Measurements from ENCODE around the gene GRK6. TPM values are rescaled to one million over a fixed set of nuclear protein-coding genes. Genes with fewer than 3 reads are reported as not detected.
A peak's percentile ranks its signal among the peaks of the same experiment; 100 is the strongest.

The GRK6 gene
- total and polyA plus RNA-seq, 9 of the 15 experiments (the other 6 are each of a cell fraction or from before 2014, with no cell fraction given) = 0.63 to 122 (median 44.5) TPM

DNA sequence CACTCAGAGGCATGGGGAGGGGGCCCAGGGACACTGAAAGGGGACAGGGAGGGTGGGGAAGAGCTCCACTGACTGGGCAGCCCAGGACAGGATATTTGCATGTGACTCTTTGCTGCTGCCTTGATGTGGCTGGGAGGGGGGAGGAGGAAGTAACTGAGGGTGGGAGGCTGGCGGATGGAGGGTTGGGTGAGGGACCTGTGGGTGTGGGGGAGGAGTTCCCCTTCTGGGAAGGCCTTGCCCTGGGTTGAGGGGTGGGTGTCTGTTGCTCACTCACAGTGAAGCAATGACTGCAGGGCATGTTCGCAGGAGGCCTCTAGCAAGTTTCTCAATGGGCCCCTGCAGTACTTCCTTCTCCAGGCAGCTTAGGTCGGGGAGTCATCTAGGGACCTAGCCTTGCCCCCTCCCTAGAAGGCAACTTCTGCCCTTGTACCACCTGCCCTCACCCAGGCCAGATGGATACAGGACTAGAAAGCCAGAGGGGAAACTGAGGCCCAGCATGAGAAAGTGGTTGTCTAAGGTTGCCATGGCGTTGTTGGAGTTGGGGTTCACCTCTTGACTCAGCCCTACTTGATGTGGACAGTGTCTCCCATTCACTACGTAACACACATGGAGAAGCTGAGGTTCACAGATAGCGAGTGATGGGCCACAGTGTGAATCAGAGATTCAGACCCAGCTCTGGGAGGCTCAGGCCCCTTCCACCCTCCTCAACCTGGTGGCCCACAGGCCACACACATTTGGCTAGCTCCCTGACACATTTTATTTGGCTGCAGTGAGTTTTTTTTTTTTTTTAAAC is 3.0 kb downstream of the GRK6 start (continued):
- TF ChIP-seq MAZ (CRISPR knock-in tag; conservative IDR thresholded peaks at IDR 0.05 in 1 of 2, IDR thresholded peaks at IDR 0.05 in 1 of 2) = peak in 1 of 2 experiments; percentile 35; a peak in 1 of 4 replicates
- no peak for TF ChIP-seq PRPF4 (IDR thresholded peaks at IDR 0.05; ENCODE audit: insufficient read depth, low read depth, low read length, poor library complexity, severe bottlenecking)
- peak; percentile 76 for TF ChIP-seq EGR1 (conservative IDR thresholded peaks at IDR 0.05)
- no peak for TF ChIP-seq TEAD2 (tag; IDR thresholded peaks at IDR 0.05)
- no peak for TF ChIP-seq CCAR2 (IDR thresholded peaks at IDR 0.05; ENCODE audit: low read depth, low read length)

DNA sequence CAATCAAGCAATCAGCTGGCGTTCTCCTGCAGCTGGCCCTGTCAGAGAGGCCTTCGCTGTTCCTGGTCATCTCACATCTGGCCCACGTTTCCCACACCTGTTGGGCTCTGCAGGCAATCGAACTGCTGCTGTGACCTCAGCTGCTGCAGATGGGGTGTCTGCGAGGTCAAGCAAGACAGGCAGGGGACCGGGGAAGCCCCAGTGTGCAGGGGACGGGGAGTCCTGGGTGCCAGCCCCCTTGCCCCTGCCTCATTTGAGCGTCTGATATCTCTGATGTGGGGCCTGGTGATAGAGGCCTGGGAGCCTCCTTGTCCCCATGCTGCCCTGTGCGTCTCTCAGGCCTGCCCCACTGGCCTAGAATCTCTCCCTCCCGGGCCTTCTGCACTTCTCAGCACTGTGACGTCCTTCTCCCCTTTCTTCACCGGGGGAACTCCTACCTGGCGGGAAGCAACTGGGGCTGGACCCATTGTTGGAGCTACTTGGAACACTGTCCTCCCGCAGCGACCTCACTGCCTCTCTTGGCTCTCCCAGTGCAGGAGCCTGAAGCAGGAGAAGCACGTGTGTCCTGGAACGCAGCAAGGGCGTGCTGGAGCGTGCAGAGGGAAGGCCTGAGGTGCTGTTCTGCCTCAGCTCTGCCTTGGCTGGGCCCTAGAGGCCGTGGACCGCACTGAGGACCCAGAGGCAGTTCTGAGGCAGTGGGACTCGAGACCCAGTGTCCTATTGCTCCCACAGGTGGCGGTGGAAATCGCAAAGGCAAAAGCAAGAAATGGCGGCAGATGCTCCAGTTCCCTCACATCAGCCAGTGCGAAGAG is 3.9 kb downstream of the GRK6 start:
- CTCF ChIA-PET (ENCODE audit: low intra/inter-chr PET ratio) = no interaction called here
- H3K27me3 ChIP-seq (ENCODE audit: control insufficient read depth in 2 of 2, insufficient read depth in 2 of 2, low read length in 2 of 2) = no peaks in the 10 kb centered on the region
- intact Hi-C loops (cut with micrococcal nuclease) (no loop called here), in situ Hi-C loops (cut with MboI) (no loop called here)
- no peaks in the 10 kb centered on the region for H3K9me3 ChIP-seq (replicated peaks; ENCODE audit: control insufficient read depth, insufficient read depth, low read depth, low read length)
- H3K36me3 ChIP-seq (ENCODE audit: control insufficient read depth, insufficient read depth, low read length) = peaks cover 81% of the 10 kb centered on the region; the same call in 2 of the 3 replicates
- no peak overlapping the region for H3K27ac ChIP-seq (ENCODE audit: extremely low read depth, low read depth, low read length)
- no peaks in the 10 kb centered on the region for H3K9me1 ChIP-seq (ENCODE audit: control insufficient read depth, insufficient read depth, low read length)
- H2AFZ ChIP-seq (ENCODE audit: low read depth, low read length) = no peak overlapping the region
- ATAC-seq (no peak), DNase-seq (ENCODE audit: extremely low read depth in 1 of 4, low spot score in 3 of 4) (no peak), FAIRE-seq (no peak)
- H4K20me1 ChIP-seq (replicated peaks; ENCODE audit: control insufficient read depth, insufficient read depth, low read length) = peaks cover 22% of the 10 kb centered on the region; the same call in 1 of the 2 replicates
- WGBS (ENCODE audit: insufficient coverage, low coverage, missing lambda C conversion rate) = 92% methylated on average over 24 of the region's 26 CpGs
- no TSS peak for BruUV-seq (replicated peaks)
- no peak overlapping the region for H3K4me2 ChIP-seq (ENCODE audit: insufficient read depth, low read length)
- H3K79me2 ChIP-seq (ENCODE audit: control insufficient read depth, insufficient read depth, low read length) = peaks cover 50% of the 10 kb centered on the region
- POLR2A ChIA-PET = interaction anchor here (0.7 to 10.8 kb wide), 3 partner anchors 14 to 60 kb away, joined by 4 to 210 read pairs (median 6); partner anchors contain the start of gene PRR7
- peaks cover 26 to 70% of the 10 kb centered on the region in 2 experiments for H3K4me1 ChIP-seq (replicated peaks in 1 of 2; ENCODE audit: control insufficient read depth in 2 of 2, insufficient read depth in 2 of 2, low read length in 2 of 2)
- no peak overlapping the region for H3K4me3 ChIP-seq
- peak overlapping the region in 1 of 2 experiments; percentile 60; a peak in 2 of 4 replicates for H3K9ac ChIP-seq (ENCODE audit: insufficient read depth in 1 of 2, low read depth in 2 of 2, low read length in 2 of 2)
- TF ChIP-seq HMGXB4 (CRISPR knock-in tag; IDR thresholded peaks at IDR 0.05) = no peak
- TF ChIP-seq RBFOX2 (IDR thresholded peaks at IDR 0.05; ENCODE audit: low read depth, low read length) = peak; percentile 18
- no peak for TF ChIP-seq ARID1B (IDR thresholded peaks at IDR 0.05)

All from K562 (cell line).